Measurements from ENCODE around the gene TFB2M.

GRCh38 chr1:246608616-246609376, 42.7 kb upstream of the TFB2M start:
- no peak for TF ChIP-seq TAF1 (IDR thresholded peaks at IDR 0.05; ENCODE audit: borderline replicate concordance, low read depth, low read length)
- no peak for TF ChIP-seq POLR2AphosphoS5 (IDR thresholded peaks at IDR 0.05; ENCODE audit: low read depth, low read length)

Data from GM12892 (cell line).